MM.1S (cell line): ENCODE measurements around the gene ZNF337.
"Not testable (repeated sequence)": the region's sequence is repeated elsewhere in the genome, so short reads cannot be mapped to it uniquely, and the experiment has no call there.

Experiments used
- DNase-seq: peaks from one replicate; pipeline ENCODE4 v3.0.0-alpha.2; 2015
- H2AFZ ChIP-seq: fragments of 300-600 bp; sonication (generic); 2 replicates; pipeline ENCODE4 v1.6.0; 2016; ENCODE audit warnings: antibody characterized with exemption, low read length
- H3F3A ChIP-seq: fragments of 300-600 bp; sonication (generic); 2 replicates; pipeline ENCODE4 v1.6.1; 2016; ENCODE audit warnings: mild to moderate bottlenecking, antibody characterized with exemption, low read length, moderate library complexity, mixed read lengths; ENCODE audit not compliant: insufficient read depth
- H3K27ac ChIP-seq: fragments of 300-600 bp; sonication (generic); 2 replicates; pipeline ENCODE4 v1.5.1; 2016; ENCODE audit warnings: mild to moderate bottlenecking, low read length
- H3K27me3 ChIP-seq: fragments of 300-600 bp; sonication (generic); replicated peaks from 2 replicates; pipeline ENCODE4 v1.6.0; 2016; ENCODE audit warnings: low read length; ENCODE audit not compliant: insufficient read depth
- H3K36me3 ChIP-seq: fragments of 300-600 bp; sonication (generic); replicated peaks from 2 replicates; pipeline ENCODE4 v1.6.1; 2016; ENCODE audit warnings: mild to moderate bottlenecking, low read length, mixed read lengths; ENCODE audit not compliant: insufficient read depth
- H3K4me1 ChIP-seq: fragments of 300-600 bp; sonication (generic); 2 replicates; pipeline ENCODE4 v1.6.1; 2016; ENCODE audit warnings: low read length, mixed read lengths
- H3K4me2 ChIP-seq: fragments of 300-600 bp; sonication (generic); 2 replicates; pipeline ENCODE4 v1.6.0; 2016; ENCODE audit warnings: low read depth, low read length
- H3K4me3 ChIP-seq: fragments of 300-600 bp; sonication (generic); 2 replicates; pipeline ENCODE4 v1.5.1; 2016; ENCODE audit warnings: low read length, mixed read lengths
- H3K79me2 ChIP-seq: fragments of 300-600 bp; sonication (generic); 2 replicates; pipeline ENCODE4 v1.6.1; 2016; ENCODE audit warnings: mixed run types, low read length, mixed read lengths
- H3K9ac ChIP-seq: fragments of 300-600 bp; sonication (generic); 2 replicates; pipeline ENCODE4 v1.6.1; 2016; ENCODE audit warnings: low read length, mixed read lengths
- H3K9me2 ChIP-seq: fragments of 300-600 bp; sonication (generic); replicated peaks from 2 replicates; pipeline ENCODE4 v1.6.1; 2016; ENCODE audit warnings: mild to moderate bottlenecking, low read length, mixed read lengths; ENCODE audit not compliant: insufficient read depth
- H3K9me3 ChIP-seq: fragments of 300-600 bp; sonication (generic); replicated peaks from 2 replicates; pipeline ENCODE4 v1.6.1; 2016; ENCODE audit warnings: mild to moderate bottlenecking, low read length, mixed read lengths; ENCODE audit not compliant: insufficient read depth
- H4K20me1 ChIP-seq: fragments of 300-600 bp; sonication (generic); 2 replicates; pipeline ENCODE4 v1.6.1; 2016; ENCODE audit warnings: mild to moderate bottlenecking, low read length, moderate library complexity, mixed read lengths; ENCODE audit not compliant: insufficient read depth
- EZH2 ChIP-seq: fragments of 300-600 bp; sonication (generic); optimal IDR thresholded peaks from 2 replicates; pipeline ENCODE3; 2017; ENCODE audit warnings: low read depth, mild to moderate bottlenecking, antibody characterized with exemption, low read length, mixed read lengths
- EZH2phosphoT487 ChIP-seq: fragments of 300-600 bp; sonication (generic); IDR thresholded peaks from 2 replicates; pipeline ENCODE4 v1.6.1; 2018; ENCODE audit warnings: antibody characterized with exemption, low read length
- TF ChIP-seq, protein P1 (sequence below): fragments of 300-600 bp; sonication (generic); IDR thresholded peaks from 2 replicates; pipeline ENCODE4 v1.5.1; 2016; ENCODE audit warnings: antibody characterized with exemption, low read length, mixed read lengths

Gene ZNF337

DNA sequence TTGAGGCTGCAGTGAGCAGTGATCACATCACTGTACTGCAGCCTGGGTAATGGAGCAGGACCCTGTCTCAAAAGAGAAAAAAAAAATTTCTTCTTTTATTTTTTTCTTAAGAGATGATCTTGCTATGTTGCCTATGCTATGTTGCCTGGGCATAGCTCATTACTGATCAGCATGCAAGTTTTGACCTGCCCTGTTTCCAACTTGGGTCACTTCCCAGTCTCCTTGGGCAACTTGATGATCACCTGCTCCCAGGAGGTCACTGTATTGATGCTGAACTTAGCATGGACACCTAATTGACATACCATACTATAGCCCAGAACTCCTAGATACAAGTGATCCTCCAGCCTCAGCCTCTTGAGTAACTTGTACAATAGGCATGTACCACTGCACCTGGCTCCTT is 42.2 kb downstream of the ZNF337 start:
- Histone ChIP-seq H3K4me1 (no peaks in the 10 kb centered on the region), H3K27ac (no peak overlapping the region), H3K36me3 (no peaks in the 10 kb centered on the region), H3K9ac (no peak overlapping the region), H3K9me2 (no peaks in the 10 kb centered on the region), H3K79me2 (no peaks in the 10 kb centered on the region), H4K20me1 (no peaks in the 10 kb centered on the region), H3K27me3 (no peaks in the 10 kb centered on the region), H3K9me3 (no peaks in the 10 kb centered on the region), H3F3A (no peaks in the 10 kb centered on the region), H3K4me2 (no peak overlapping the region), H2AFZ (no peak overlapping the region), H3K4me3 (no peak overlapping the region)
- DNase-seq = no peak
- TF ChIP-seq, protein P1, sequence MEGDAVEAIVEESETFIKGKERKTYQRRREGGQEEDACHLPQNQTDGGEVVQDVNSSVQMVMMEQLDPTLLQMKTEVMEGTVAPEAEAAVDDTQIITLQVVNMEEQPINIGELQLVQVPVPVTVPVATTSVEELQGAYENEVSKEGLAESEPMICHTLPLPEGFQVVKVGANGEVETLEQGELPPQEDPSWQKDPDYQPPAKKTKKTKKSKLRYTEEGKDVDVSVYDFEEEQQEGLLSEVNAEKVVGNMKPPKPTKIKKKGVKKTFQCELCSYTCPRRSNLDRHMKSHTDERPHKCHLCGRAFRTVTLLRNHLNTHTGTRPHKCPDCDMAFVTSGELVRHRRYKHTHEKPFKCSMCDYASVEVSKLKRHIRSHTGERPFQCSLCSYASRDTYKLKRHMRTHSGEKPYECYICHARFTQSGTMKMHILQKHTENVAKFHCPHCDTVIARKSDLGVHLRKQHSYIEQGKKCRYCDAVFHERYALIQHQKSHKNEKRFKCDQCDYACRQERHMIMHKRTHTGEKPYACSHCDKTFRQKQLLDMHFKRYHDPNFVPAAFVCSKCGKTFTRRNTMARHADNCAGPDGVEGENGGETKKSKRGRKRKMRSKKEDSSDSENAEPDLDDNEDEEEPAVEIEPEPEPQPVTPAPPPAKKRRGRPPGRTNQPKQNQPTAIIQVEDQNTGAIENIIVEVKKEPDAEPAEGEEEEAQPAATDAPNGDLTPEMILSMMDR = no peak
- TF ChIP-seq EZH2phosphoT487 (no peak), EZH2 (no peak)

DNA sequence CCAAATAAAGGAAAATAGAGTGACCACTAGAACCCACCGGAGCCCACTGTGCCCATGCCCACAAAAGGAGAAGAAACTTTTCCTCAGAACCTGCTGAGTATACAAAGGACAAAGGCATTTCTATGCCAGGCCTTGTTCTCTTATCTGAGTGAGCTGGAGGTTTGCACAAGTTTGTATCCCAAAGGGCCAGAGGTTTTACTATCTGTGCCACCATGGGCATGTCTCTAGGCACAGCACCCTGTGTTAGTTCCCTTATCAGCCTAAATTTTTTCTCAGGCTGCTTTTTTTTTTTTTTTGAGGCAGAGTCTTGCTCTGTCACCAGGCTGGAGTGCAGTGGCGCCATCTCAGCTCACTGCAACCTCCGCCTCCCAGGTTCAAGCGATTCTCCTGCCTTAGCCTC is 43.8 kb downstream of the ZNF337 start:
- H3K79me2 ChIP-seq, H3K9me3 ChIP-seq, H3K4me1 ChIP-seq, H3K9me2 ChIP-seq, H3F3A ChIP-seq, H2AFZ ChIP-seq, H3K4me2 ChIP-seq, H3K36me3 ChIP-seq, H3K4me3 ChIP-seq, DNase-seq, H4K20me1 ChIP-seq, H3K9ac ChIP-seq, H3K27ac ChIP-seq, H3K27me3 ChIP-seq: not testable (repeated sequence)

DNA sequence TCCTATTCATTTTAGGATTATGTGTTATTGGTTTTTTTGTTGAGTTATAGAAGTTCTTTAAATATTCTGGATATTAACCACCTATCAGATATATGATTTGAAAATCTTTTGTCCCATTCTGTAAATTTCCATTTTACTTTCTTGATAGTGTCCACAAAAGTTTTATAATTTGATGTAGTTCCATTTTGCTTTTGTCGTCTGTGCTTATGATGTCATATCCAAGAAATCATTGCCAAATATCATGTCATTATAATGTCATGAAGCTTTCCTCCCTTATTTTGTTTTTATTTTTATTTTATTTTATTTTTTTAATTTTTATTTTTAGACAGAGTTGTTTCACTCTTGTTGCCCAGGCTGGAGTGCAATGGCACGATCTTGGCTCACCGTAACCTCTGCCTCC is 51.8 kb downstream of the ZNF337 start:
- Histone ChIP-seq H2AFZ (no peak overlapping the region), H3K27me3 (no peaks in the 10 kb centered on the region), H3K79me2 (no peaks in the 10 kb centered on the region), H3K4me1 (no peaks in the 10 kb centered on the region), H3F3A (no peaks in the 10 kb centered on the region), H3K4me3 (no peak overlapping the region), H4K20me1 (no peaks in the 10 kb centered on the region), H3K9me2 (no peaks in the 10 kb centered on the region), H3K9ac (no peak overlapping the region), H3K9me3 (no peaks in the 10 kb centered on the region), H3K4me2 (no peak overlapping the region), H3K36me3 (no peaks in the 10 kb centered on the region), H3K27ac (no peak overlapping the region)
- TF ChIP-seq, protein P1 = no peak
- DNase-seq = no peak

DNA sequence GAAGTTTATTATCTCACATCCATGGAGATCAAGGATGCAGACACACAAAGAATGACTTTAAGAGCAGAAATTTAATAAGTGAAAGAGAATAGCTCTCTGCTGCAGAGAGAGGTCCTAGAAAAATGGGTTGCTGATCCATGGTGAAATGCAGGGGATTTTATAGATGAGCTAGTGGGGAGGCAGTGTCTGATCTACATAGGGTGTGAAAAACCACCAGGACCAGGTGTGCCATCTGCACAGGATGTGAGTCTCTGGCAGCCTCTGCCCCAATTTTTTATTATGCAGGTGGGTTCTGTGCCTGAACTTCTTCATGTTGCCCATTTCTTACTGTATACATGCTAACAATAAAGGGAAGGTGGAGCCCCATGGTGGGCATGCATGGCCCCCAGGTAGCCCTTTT is 52.9 kb downstream of the ZNF337 start:
- no peak overlapping the region for H3K9ac ChIP-seq
- H3K9me2 ChIP-seq = no peaks in the 10 kb centered on the region
- H3K27me3 ChIP-seq = no peaks in the 10 kb centered on the region
- H3K36me3 ChIP-seq = no peaks in the 10 kb centered on the region
- no peaks in the 10 kb centered on the region for H3K4me1 ChIP-seq
- TF ChIP-seq, protein P1 = no peak
- TF ChIP-seq EZH2 (no peak), EZH2phosphoT487 (no peak)
- H3K27ac ChIP-seq = no peak overlapping the region
- no peak overlapping the region for H2AFZ ChIP-seq
- H3K4me2 ChIP-seq = no peak overlapping the region
- no peak overlapping the region for H3K4me3 ChIP-seq
- H3K9me3 ChIP-seq = no peaks in the 10 kb centered on the region
- no peaks in the 10 kb centered on the region for H3K79me2 ChIP-seq
- H3F3A ChIP-seq = no peaks in the 10 kb centered on the region
- H4K20me1 ChIP-seq = no peaks in the 10 kb centered on the region
- peak; percentile 30 for DNase-seq
